Colon (tissue), 2 donors: ENCODE results near the gene OOSP4B.
"Not testable (repeated sequence)": the region's sequence is repeated elsewhere in the genome, so short reads cannot be mapped to it uniquely, and the experiment has no call there.

ENCODE experiments used
- FAIRE-seq: peaks from 2 replicates; lab custom pipeline; 2012; peaks lifted over from hg19 to GRCh38; lab: Jason Lieb, UNC
- donor health status: control.
- donor health status: control.

OOSP4B gene

GRCh38 chr11:60016881-60017280 lies at the start of gene OOSP4B:
Gene OOSP4B, plus strand, starts transcription at chr11:60017181.
- no peak for FAIRE-seq

GRCh38 chr11:59967677-59968394 lies 49.1 kb upstream of the OOSP4B start:
- no peak for FAIRE-seq

DNA sequence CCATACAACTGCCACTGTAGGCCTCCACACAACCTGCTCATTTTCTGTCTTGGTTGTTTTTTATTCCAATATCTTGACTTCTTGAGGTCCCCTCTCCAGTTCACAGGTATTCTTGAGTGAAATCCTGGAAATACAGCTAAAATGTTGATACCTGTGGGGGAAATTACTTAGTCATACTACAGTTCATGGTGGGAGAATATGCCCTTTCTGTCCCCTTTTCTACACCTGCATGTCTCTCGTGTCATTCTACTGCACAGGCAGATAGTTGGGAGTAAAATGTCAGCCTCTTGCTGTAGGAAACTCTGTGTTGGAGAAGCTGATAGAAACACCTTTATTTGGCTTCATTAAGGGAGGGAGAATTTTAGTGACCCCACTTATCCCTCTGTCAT lies 48.6 kb upstream of the OOSP4B start:
- FAIRE-seq = no peak

DNA sequence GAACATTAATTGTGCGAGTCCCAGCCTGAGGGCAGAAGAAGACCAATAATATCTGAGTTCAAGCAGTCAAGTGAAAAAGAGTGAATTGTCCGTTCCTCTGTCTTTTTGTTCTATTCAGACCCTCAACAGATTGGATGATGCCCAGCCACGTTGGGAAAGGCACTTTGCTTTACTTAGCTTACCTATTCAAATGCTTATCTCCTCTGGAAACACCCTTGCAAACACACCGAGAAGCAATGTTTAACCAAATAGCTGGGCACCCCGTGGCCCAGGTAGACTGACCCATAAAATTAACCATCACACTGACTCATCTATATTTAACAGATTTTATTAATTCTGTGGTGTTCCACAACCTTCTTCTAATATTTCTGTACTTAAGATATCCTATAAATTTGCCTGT lies 43.9 kb upstream of the OOSP4B start:
- no peak for FAIRE-seq

GRCh38 chr11:59981106-59981770 lies 35.7 kb upstream of the OOSP4B start:
- no peak for FAIRE-seq

- not testable (repeated sequence) for FAIRE-seq
These were observed 34.9 kb upstream of the OOSP4B start for GRCh38 chr11:59982037-59982436.

DNA sequence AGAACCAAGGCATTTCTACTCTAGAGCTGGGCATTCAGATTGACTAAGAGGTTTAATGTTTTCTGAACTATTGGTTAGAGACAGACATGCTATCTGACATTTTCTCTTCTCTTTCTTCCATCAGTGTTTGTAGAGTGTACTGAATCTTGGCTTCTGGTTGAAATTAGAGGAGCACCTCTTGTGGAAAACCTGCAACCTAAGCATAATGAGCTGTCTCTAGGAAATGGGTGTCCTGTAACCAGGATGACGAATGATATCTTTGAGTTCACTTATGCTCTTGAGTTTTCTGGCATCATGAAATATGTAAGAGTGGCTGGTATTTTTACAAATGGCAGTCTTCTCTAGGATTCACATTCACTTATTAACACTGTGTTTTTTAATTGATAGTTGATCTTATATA lies 33.8 kb upstream of the OOSP4B start:
- FAIRE-seq = no peak

GRCh38 chr11:59984368-59984767 lies 32.6 kb upstream of the OOSP4B start:
- no peak for FAIRE-seq

GRCh38 chr11:59990421-59990820 lies 26.6 kb upstream of the OOSP4B start:
- FAIRE-seq = no peak

DNA sequence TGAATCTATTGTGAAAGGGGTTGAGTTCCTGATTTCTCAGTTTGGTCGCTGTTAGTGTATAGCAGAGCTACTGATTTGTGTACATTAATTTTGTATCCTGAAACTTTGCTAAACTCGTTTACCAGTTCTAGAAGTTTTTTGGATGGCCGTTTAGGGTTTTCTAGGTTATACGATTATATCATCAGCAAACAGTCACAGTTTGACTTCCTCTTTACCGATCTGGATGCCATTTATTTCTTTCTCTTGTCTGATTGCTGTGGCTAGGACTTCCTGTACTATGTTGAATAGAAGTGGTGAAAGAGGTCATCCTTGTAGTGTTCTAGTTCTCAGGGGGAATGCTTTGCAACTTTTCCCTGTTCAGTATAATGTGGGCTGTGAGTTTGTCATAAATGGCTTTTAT lies 24.6 kb upstream of the OOSP4B start:
- FAIRE-seq = no peak

DNA sequence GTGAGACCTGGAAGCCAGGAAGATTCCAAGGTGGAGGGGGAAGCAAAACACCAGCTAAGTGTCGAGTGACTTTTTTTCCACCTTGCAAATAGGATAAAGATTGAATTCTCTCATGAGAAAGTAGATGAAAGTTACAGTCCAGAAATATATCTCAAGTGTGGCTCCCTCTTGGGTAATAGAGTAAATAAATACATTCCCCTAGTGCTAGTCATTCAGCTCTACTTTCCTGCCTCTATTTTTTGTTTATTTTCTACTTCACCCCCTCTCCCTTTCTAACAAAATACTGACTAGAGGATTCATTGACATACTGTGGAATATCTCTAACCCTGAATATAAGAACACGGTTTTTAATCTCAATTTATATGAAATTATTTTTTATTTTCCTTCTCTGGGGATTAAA lies 19.2 kb upstream of the OOSP4B start:
- FAIRE-seq = no peak

- no peak for FAIRE-seq
These were observed 17.3 kb upstream of the OOSP4B start for GRCh38 chr11:59999691-60000090.

GRCh38 chr11:60003729-60004128 lies 13.3 kb upstream of the OOSP4B start:
- no peak for FAIRE-seq

DNA sequence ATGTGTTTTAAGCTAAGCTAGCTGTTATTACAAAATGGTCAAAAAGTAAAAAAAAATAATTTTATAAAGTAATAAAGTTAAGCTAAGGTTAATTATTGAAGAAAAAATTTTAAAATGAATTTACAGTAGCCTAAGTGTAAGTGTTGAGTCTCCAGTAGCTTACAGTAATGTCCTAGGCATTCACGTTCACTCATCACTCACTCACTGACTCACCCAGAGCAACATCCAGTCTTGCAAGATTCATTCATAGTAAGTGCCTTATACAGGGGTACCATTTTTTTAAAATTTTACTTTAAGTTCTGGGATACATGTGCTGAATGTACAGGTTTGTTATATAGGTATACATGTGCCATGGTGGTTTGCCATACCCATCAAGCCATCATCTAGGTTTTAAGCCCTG lies 11.6 kb upstream of the OOSP4B start:
- FAIRE-seq = no peak

GRCh38 chr11:60018058-60018457 lies 1.1 kb downstream of the OOSP4B start:
- FAIRE-seq = no peak

DNA sequence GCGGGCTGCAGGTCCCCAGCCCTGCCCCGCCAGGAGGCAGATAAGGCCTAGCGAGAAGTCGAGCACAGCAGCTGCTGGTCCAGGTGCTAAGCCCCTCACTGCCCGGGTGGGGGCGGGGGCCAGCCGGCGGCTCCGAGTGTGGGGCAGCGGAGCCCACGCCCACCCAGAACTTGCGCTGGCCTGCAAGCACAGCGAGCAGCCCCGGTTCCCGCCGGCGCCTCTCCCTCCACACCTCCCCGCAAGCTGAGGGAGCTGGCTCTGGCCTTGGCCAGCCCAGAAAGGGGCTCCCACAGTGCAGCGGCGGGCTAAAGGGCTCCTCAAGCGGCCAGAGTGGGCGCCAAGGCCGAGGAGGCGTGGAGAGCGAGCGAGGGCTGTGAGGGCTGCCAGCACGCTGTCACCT lies 3.4 kb downstream of the OOSP4B start:
- not testable (repeated sequence) for FAIRE-seq

DNA sequence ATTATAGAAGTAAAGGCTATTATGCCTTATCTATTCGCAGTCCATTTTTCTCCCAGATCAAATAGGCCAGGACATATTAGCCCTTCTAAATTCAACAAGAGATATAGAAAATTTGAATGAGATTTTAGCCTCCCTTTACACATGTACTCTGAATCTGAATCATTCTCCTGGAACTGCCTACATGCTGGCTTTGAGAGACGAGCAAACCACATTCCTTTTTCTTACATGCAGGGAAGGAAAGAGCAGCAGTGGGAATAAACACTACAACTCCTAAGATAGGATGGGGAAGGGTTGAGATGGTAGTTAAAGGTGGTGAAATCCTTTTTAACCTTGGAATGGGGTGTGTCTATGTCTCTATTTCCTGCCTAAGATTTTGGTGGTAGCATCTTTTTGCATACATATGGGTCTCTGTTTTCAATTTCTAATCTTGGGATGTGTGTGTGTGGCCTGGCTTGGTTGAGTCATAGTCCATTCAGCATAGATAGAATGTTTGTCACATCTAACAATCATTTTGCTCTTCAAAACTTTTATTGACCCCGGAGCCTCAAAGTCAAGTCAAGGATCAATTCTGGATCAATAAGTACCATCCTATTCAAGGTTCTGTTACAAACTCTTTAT lies 12.1 kb downstream of the OOSP4B start:
- no peak for FAIRE-seq

GRCh38 chr11:60040109-60040508 lies 23.1 kb downstream of the OOSP4B start, which contains the start of gene OOSP2:
Gene OOSP2, plus strand, starts transcription at chr11:60040409. Its CDS starts 51 bp downstream, at chr11:60040460.
- no peak for FAIRE-seq

- not testable (repeated sequence) for FAIRE-seq
These were observed 33.4 kb downstream of the OOSP4B start for GRCh38 chr11:60050422-60050821.

GRCh38 chr11:60050839-60051238 lies 33.9 kb downstream of the OOSP4B start:
- FAIRE-seq = not testable (repeated sequence)

DNA sequence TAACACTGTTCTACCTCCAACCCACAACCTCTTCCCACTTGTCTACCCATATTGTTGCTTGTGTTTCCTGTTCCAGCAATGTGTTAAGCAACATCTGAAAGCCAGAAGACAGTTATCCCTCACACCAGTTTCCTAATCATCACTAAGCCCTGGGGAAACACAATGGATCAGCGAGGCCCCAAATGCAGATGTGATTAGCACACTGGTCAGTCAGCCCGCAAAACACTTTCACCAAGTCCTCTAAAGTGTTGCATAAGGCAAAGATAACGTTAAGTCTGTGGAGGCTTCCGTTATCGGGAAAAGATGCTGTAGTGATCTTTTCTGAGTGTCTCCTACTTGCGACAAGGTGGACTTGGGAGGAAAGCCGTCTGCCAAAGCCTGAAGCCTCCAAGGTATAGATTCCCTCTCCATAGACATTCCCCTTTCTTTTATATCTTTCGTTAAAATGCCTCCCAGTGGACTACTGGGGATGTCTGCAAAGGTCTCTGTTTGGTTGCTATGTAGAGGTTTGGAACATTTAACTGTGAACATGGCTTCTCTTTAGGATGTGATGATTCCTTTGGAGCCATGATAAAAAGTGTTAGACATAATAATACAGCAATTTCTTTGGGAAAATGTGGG lies 39.5 kb downstream of the OOSP4B start, which contains the start of gene MS4A3:
Gene MS4A3, plus strand, starts transcription at position 317 of the 621 bp plus-strand sequence. CDS start 4,496 bp downstream, outside the sequence.
- no peak for FAIRE-seq

DNA sequence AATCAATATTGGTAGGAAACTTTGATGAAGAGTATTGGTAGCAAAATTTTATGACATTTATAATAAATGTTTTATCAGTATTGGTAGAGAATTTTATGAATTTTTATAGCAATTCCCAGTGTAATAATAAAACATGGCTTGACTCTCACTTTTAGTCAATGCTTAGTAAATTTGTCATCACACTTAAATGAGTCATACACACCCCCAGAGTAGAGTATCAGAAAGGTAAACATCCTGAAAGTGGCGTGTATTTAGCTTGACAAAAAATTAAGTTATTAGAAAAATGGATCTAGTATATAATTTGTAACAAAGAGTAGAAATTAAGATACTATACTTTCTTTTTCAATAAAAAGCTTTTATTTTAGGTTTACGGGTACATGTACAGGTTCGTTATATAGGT lies 42.1 kb downstream of the OOSP4B start:
- FAIRE-seq = no peak
